ENCODE measurements around the gene SMURF2.

- TF ChIP-seq EP300 (IDR thresholded peaks at IDR 0.05): no peak
- TF ChIP-seq POLR2A (IDR thresholded peaks at IDR 0.05): no peak
- no peak for TF ChIP-seq CTCF (IDR thresholded peaks at IDR 0.05)
Measured at GRCh38 chr17:64591944-64592343, 70.2 kb downstream of the SMURF2 start.

All from ovary (tissue), 3 donors.